Endometrial microvascular endothelial cells (primary cell): ENCODE results near the gene RAB3C. TPM values are rescaled to one million over a fixed set of nuclear protein-coding genes. Genes with fewer than 3 reads are reported as not detected.
"Not testable (repeated sequence)": the region's sequence is repeated elsewhere in the genome, so short reads cannot be mapped to it uniquely, and the experiment has no call there.

Experiments used
- in situ Hi-C: cut with HindIII; loops from 2 replicates; pipeline ENCODE4 v1.10.0; 2017; ENCODE audit warnings: low sequenced_read_pairs, low pct_unique_long_range_greater_than_20kb; ENCODE audit errors: inconsistent ontology term
- total RNA-seq: library from RNA; depleted of rRNA; stranded (reverse); fragments of >200 nt; gene quantifications from one replicate; pipeline ENCODE4 v1.2.3, GENCODE V29; 2015; ENCODE audit errors: inconsistent ontology term

RAB3C gene
- total RNA-seq, 1 donor from 2014 or later = not detected

- in situ Hi-C loops = no loop called here
Observed at GRCh38 chr5:58666598-58667581, 84.0 kb downstream of the RAB3C start.

DNA sequence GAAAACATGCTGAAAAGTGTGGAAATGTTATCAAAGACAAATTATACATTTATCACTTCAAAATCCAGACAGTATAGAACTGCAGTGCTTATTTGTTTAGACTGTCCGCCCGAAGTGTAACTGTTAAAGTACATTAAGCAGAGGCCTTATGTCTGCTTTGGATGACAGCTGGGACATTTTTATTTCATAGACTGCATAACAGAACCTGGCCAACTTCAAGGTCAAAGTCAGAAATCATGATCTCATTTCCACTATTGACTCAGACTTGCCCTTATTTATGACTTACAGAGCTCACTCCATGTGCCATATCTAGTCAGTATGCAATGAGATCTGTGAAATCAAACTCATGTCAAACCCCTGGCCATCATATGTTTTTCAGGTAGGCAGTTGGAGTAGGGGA is 87.7 kb downstream of the RAB3C start:
- in situ Hi-C loops = no loop called here

- in situ Hi-C loops = no loop called here
Observed at GRCh38 chr5:58671155-58671554, 88.3 kb downstream of the RAB3C start.

DNA sequence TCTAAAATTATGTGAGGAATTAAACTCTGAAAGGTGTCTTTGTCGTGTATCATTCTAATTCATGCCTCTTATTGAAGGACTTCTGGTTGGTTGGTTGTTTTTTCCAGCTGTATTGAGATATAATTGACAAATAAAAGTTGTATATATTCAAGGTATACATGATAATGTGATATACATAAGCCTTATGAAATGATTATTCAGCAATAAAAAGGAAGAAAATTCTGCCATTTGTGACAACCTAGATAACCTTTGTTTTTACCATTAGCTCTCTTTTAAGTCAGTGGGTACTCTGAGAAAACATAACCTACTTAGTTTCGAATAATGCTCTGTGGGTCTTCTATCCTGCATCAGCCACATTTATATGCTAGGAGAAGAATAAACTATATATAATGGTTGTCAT is 89.6 kb downstream of the RAB3C start:
- in situ Hi-C loops = no loop called here

GRCh38 chr5:58674070-58674469 is 91.2 kb downstream of the RAB3C start:
- in situ Hi-C loops = no loop called here

DNA sequence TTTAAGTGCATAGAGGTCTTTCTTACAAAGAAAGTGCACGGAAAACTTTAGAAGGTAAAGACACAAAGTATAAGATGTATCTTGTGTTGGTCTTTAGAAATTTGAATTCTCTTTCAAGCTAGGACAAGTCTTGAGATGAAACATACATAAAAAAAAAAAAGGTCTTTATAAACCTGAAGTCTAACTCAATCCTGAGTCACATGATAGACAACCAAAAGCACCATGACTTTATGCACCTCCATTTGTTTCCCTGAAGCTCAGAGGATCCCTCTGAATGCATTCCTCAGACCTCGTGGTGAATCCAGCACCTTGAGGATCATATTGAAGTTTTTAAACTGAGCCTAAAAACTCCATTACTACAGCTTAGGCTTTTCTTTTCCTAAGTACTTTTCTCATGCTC is 91.8 kb downstream of the RAB3C start:
- in situ Hi-C loops = no loop called here

DNA sequence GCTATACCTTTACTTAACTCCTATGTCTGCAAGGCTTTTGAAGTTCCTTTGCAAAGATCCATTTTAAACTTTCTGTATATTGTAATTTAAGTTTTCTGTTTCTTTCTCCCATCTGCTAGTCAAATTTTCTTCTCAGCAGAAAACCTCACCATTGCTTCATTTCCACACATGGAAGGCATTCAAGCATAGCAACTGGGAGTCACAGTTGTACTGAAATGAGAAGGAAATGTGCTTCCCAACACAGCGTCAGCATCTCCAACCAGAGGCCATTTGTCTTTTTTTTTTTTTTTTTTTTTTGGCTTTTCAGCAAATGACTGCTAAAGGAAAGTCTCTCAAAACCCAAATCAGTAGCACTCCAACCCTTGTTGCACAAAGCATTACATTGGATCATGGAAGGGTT is 92.5 kb downstream of the RAB3C start:
- in situ Hi-C loops = no loop called here

DNA sequence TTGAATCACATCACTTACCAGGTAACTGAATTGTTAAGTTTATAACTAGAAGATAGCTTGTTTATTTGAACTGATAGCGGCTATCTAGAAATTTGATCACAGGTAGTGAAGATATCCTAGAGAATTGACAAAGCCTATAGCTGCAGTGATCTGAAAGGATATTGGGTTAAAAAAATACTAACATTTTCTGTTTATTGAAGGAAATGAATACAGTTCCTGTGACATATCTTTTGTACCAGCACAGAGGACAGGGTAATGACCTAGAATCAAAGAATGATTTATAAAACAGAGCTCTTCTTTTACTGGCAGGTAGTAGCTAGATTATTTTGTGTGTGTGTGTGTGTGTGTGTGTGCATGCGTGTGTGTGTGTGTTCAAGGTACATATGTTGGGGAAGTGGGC is 94.8 kb downstream of the RAB3C start:
- in situ Hi-C loops = no loop called here

- in situ Hi-C loops = no loop called here
Observed at GRCh38 chr5:58680503-58680902, 97.6 kb downstream of the RAB3C start.

DNA sequence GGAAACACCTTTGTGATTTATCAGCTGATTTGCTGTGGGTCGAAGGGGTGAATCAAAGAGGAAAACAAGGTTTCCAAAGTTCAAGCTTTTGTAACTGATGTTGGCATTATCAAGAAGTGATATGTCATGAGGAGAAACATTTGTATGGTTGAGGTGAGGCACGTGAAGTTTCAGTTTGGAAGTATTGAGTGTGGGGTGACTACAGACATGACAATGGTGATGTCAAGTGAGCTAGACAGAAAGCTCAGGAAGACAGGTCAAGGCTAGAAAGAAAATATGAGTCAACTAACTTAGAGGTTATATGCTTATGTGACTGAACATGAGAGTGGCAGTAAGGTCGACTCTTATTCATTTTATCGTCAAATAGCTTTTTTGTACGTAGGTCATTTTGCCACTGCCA is 99.1 kb downstream of the RAB3C start:
- in situ Hi-C loops = no loop called here

- in situ Hi-C loops = no loop called here
Observed at GRCh38 chr5:58683567-58683966, 100.7 kb downstream of the RAB3C start.

- in situ Hi-C loops = no loop called here
Observed at GRCh38 chr5:58687079-58687478, 104.2 kb downstream of the RAB3C start.

- in situ Hi-C loops = no loop called here
Observed at GRCh38 chr5:58687595-58687994, 104.7 kb downstream of the RAB3C start.

GRCh38 chr5:58699088-58699761 is 116.3 kb downstream of the RAB3C start:
- in situ Hi-C loops = not testable (repeated sequence)

GRCh38 chr5:58699762-58700118 is 116.9 kb downstream of the RAB3C start:
- in situ Hi-C loops = no loop called here

DNA sequence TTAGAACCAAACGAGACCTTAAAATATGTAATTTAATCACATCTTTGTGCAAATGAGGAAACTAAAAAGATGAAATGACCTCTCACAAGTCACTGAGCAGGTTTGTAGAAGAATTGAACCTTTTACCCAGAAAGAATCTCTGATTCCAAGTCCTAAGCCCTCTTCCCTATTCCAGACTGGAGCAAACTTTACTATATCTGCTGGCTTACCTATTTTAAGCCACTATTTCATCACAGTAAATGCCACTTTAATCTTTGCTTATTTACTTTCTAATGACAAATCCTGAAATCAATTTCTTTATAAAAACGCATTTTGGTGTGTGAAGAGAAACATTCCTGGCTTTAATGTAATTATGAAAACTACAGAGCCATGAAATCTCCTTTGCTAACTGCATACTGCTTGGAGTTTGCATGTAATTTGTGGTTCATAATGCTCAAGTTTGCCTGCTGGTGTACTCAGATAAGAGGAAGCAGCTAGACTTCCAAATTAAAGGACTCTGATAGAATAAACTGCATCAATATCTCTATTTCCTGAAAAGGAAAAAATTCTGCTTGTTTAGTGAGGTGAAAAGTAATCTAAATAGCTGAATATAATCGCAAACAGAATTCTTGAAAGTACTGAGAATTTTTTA is 121.2 kb downstream of the RAB3C start:
- in situ Hi-C loops = no loop called here

GRCh38 chr5:58706736-58707135 is 123.9 kb downstream of the RAB3C start:
- in situ Hi-C loops = no loop called here

GRCh38 chr5:58708456-58708855 is 125.6 kb downstream of the RAB3C start:
- in situ Hi-C loops = no loop called here

GRCh38 chr5:58710425-58710824 is 127.5 kb downstream of the RAB3C start:
- in situ Hi-C loops = not testable (repeated sequence)

- in situ Hi-C loops = no loop called here
Observed at GRCh38 chr5:58710871-58711270, 128.0 kb downstream of the RAB3C start.
